ENCODE data around the gene SLC17A2. TPM values are rescaled to one million over a fixed set of nuclear protein-coding genes. Genes with fewer than 3 reads are reported as not detected.

The SLC17A2 gene
- total and polyA plus RNA-seq, 2 of the 8 experiments (the other 6 are each of a cell fraction or from before 2014, with no cell fraction given): not detected

GRCh38 chr6:25883991-25884390 is 46.5 kb downstream of the SLC17A2 start:
- FAIRE-seq: no peak
- ChIA-PET POLR2A (ENCODE audit: partially characterized antibody) (no interaction called here), CTCF (ENCODE audit: partially characterized antibody) (interaction anchor here (0.6 to 1.6 kb wide), 3 partner anchors 19 to 109 kb away, joined by 3 to 7 read pairs (median 3); no protein-coding TSS in a partner anchor)

More at GRCh38 chr6:25883991-25884390, 46.5 kb downstream of the SLC17A2 start:
- H3K18ac ChIP-seq (ENCODE audit: extremely low read depth, low read length): no peak overlapping the region
- 93% methylated on average over 2 of the region's 2 CpGs; no CpG with 5 or more reads in 1 of the 2 experiments for WGBS, 2 experiments (ENCODE audit: extremely low coverage in 1 of 2, insufficient coverage in 1 of 2, insufficient read length in 1 of 2, insufficient replicate concordance in 2 of 2, low coverage in 1 of 2, low lambda C conversion rate in 2 of 2, missing lambda C conversion rate in 1 of 2)
- no peak overlapping the region for H4K5ac ChIP-seq (ENCODE audit: insufficient read length, low read depth, low read length)
- no peak overlapping the region for H3K4me2 ChIP-seq (ENCODE audit: insufficient read depth in 1 of 2, low read depth in 2 of 2, low read length in 2 of 2)
- H3K27me3 ChIP-seq (replicated peaks in 1 of 4; ENCODE audit: control insufficient read depth in 3 of 4, extremely low read depth in 1 of 4, insufficient read depth in 3 of 4, low read length in 3 of 4): peaks cover 0 to 4% (median 0%) of the 10 kb centered on the region in 4 experiments; a peak in 1 of 7 replicates
- H3K4ac ChIP-seq (replicated peaks; ENCODE audit: insufficient read length, low read depth, low read length): no peak overlapping the region
- H3K79me1 ChIP-seq (ENCODE audit: low read depth, low read length): no peaks in the 10 kb centered on the region
- TF ChIP-seq ASH2L (IDR thresholded peaks at IDR 0.05; ENCODE audit: low read length): no peak
- no peak for TF ChIP-seq JUND (IDR thresholded peaks at IDR 0.05; ENCODE audit: low read length)
- no peak for TF ChIP-seq SIRT6 (IDR thresholded peaks at IDR 0.05; ENCODE audit: low read length)
- TF ChIP-seq CREB1 (IDR thresholded peaks at IDR 0.05): no peak
- TF ChIP-seq ZNF274 (IDR thresholded peaks at IDR 0.05; ENCODE audit: borderline replicate concordance, extremely low read depth, low read length): no peak
- no peaks in the 10 kb centered on the region; the same call in 1 of the 2 replicates for H3K23me2 ChIP-seq (ENCODE audit: low read depth, low read length)
- H3K14ac ChIP-seq (ENCODE audit: insufficient read length): no peak overlapping the region
- H3K23ac ChIP-seq (ENCODE audit: insufficient read length): no peak overlapping the region
- H3K4me1 ChIP-seq (replicated peaks in 1 of 4; ENCODE audit: control insufficient read depth in 3 of 4, insufficient read depth in 4 of 4, low read length in 3 of 4): no peaks in the 10 kb centered on the region; a peak in 1 of 7 replicates
- no peak overlapping the region for H3K9ac ChIP-seq (replicated peaks in 1 of 4; ENCODE audit: extremely low read depth in 1 of 4, low read depth in 3 of 4, low read length in 3 of 4)
- H2BK5ac ChIP-seq (ENCODE audit: low read depth, low read length): no peak overlapping the region
- no peak overlapping the region for H2AK5ac ChIP-seq (ENCODE audit: low read depth, low read length)
- H3K56ac ChIP-seq (replicated peaks; ENCODE audit: insufficient read length, low read depth, low read length): no peak overlapping the region
- H4K91ac ChIP-seq (replicated peaks; ENCODE audit: insufficient read length, low read length): no peak overlapping the region
- no peak overlapping the region for H2BK12ac ChIP-seq (ENCODE audit: low read depth, low read length)
- no peak overlapping the region for H2BK20ac ChIP-seq (ENCODE audit: low read length)
- no peaks in the 10 kb centered on the region for H3K9me3 ChIP-seq (ENCODE audit: insufficient read depth in 2 of 2, low read depth in 1 of 2, low read length in 1 of 2)
- H4K8ac ChIP-seq (ENCODE audit: extremely low read depth, insufficient read depth, low read length): no peak overlapping the region
- no peak overlapping the region for H2BK15ac ChIP-seq (ENCODE audit: low read length)
- H3K4me3 ChIP-seq (ENCODE audit: extremely low read depth in 1 of 4, insufficient read depth in 2 of 4, low read depth in 3 of 4, low read length in 4 of 4): no peak overlapping the region
- no peak overlapping the region for H3K27ac ChIP-seq (ENCODE audit: low read depth, low read length)
- no peaks in the 10 kb centered on the region for H4K20me1 ChIP-seq (replicated peaks in 1 of 2; ENCODE audit: control insufficient read depth in 1 of 2, insufficient read depth in 2 of 2, low read length in 2 of 2)
- H2BK120ac ChIP-seq (replicated peaks; ENCODE audit: low read depth, low read length): no peak overlapping the region
- no peak overlapping the region for H2AFZ ChIP-seq (ENCODE audit: low read length)
- no peaks in the 10 kb centered on the region for H3K79me2 ChIP-seq (ENCODE audit: control insufficient read depth in 1 of 2, insufficient read depth in 2 of 2, low read length in 2 of 2)
- H3K36me3 ChIP-seq (ENCODE audit: control insufficient read depth in 2 of 4, insufficient read depth in 4 of 4, low read length in 3 of 4): no peaks in the 10 kb centered on the region
- DNase-seq (ENCODE audit: low read depth in 1 of 2, low spot score in 2 of 2): no peak

All from H1 (cell line).